ENCODE data around the gene MESP1.

MESP1 gene

DNA sequence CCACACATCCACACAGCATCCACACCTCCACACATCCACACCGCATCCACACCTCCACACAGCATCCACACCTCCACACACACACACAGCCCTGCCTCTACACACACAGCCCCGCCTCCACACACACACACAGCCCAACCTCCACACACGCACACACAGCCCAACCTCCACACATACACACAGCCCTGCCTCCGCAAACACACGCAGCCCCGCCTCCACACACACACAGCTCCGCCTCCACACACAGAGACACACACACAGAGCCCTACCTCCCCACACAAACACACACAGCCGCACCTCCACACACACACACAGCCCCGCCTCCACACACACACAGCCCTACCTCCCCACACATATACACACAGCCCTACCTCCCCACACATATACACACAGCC is 4.7 kb downstream of the MESP1 start:
- 75 to 83% methylated on average over 9 of the region's 9 CpGs for WGBS, 2 experiments
- Histone ChIP-seq H3K9me3 (ENCODE audit: control insufficient read depth, low read length) (no peaks in the 10 kb centered on the region), H3K36me3 (ENCODE audit: control insufficient read depth, insufficient read depth, low read length) (no peaks in the 10 kb centered on the region), H3K27me3 (ENCODE audit: control insufficient read depth, insufficient read depth, low read length, poor library complexity, severe bottlenecking) (peaks cover 69% of the 10 kb centered on the region), H3K4me1 (ENCODE audit: control insufficient read depth, insufficient read depth, low read length) (peaks cover 1% of the 10 kb centered on the region), H3K4me3 (ENCODE audit: insufficient read depth, low read depth, low read length) (no peak overlapping the region), H3K27ac (ENCODE audit: insufficient read depth, low read depth, low read length, poor library complexity, severe bottlenecking) (no peak overlapping the region)

DNA sequence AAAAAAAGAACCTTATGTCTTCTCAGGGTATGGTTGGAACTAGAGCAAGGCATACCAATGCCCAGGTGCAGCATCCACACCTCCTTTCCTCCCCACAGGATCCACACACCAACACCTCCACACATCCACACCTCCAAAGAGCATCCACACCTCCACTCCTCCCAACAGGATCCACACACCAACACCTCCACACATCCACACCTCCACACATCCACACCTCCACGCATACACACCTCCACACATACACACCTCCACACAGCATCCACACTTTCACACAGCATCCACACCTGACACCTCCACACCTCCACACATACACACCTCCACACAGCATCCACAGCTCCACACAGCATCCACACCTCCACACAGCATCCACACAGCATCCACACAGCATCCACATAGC is 5.3 kb downstream of the MESP1 start:
- no peaks in the 10 kb centered on the region for H3K9me3 ChIP-seq (ENCODE audit: control insufficient read depth, low read length)
- no peaks in the 10 kb centered on the region for H3K4me1 ChIP-seq (ENCODE audit: control insufficient read depth, insufficient read depth, low read length)
- 32 to 37% methylated on average over 1 of the region's 1 CpG for WGBS, 2 experiments
- H3K27ac ChIP-seq (ENCODE audit: insufficient read depth, low read depth, low read length, poor library complexity, severe bottlenecking): no peak overlapping the region
- no peaks in the 10 kb centered on the region for H3K36me3 ChIP-seq (ENCODE audit: control insufficient read depth, insufficient read depth, low read length)
- peaks cover 63% of the 10 kb centered on the region for H3K27me3 ChIP-seq (ENCODE audit: control insufficient read depth, insufficient read depth, low read length, poor library complexity, severe bottlenecking)
- no peak overlapping the region for H3K4me3 ChIP-seq (ENCODE audit: insufficient read depth, low read depth, low read length)

DNA sequence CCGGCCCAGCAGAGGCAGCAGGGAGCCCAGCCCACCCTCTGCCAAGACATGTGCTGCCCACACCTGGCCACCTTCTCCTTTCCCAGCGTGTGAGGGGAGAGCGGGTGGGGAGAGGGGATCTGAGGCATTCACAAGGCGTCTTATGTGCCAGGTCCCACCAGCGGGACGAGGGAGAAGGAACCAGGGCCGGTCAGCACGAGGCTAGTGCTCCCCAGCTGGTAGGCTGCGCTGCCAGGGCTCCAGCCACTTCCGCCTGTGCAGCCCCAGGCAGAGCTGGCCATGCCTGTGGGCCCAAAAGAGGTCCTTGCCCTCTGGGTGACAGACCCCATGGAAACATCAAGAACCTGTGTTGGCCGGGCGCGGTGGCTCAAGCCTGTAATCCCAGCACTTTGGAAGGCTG is 5.9 kb downstream of the MESP1 start:
- Histone ChIP-seq H3K9me3 (ENCODE audit: control insufficient read depth, low read length) (no peaks in the 10 kb centered on the region), H3K27me3 (ENCODE audit: control insufficient read depth, insufficient read depth, low read length, poor library complexity, severe bottlenecking) (peaks cover 56% of the 10 kb centered on the region), H3K4me1 (ENCODE audit: control insufficient read depth, insufficient read depth, low read length) (no peaks in the 10 kb centered on the region), H3K4me3 (ENCODE audit: insufficient read depth, low read depth, low read length) (no peak overlapping the region), H3K27ac (ENCODE audit: insufficient read depth, low read depth, low read length, poor library complexity, severe bottlenecking) (no peak overlapping the region), H3K36me3 (ENCODE audit: control insufficient read depth, insufficient read depth, low read length) (no peaks in the 10 kb centered on the region)
- 77 to 82% methylated on average over 13 of the region's 13 CpGs for WGBS, 2 experiments

DNA sequence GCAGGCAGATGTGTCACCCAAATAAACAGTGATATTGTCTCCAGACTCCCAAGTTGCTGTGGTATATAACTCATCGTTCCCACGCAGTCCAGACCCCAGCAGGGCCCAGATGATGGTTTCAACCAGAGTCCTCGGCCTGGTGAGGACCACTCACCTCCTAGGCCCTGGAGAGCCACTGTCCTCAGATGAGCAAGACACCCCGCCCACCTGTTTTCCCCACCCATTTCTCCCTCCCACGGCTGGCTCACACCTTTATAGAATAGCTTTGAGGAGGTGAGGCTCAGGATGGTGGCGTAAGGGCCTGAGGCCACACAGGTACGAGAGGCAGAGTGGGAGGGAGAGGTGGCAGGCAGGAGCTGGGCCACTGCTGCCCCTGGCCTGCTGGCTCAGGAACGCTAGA is 7.5 kb downstream of the MESP1 start:
- Histone ChIP-seq H3K27me3 (ENCODE audit: control insufficient read depth, insufficient read depth, low read length, poor library complexity, severe bottlenecking) (peaks cover 41% of the 10 kb centered on the region), H3K4me3 (ENCODE audit: insufficient read depth, low read depth, low read length) (no peak overlapping the region), H3K27ac (ENCODE audit: insufficient read depth, low read depth, low read length, poor library complexity, severe bottlenecking) (no peak overlapping the region), H3K36me3 (ENCODE audit: control insufficient read depth, insufficient read depth, low read length) (no peaks in the 10 kb centered on the region), H3K9me3 (ENCODE audit: control insufficient read depth, low read length) (no peaks in the 10 kb centered on the region), H3K4me1 (ENCODE audit: control insufficient read depth, insufficient read depth, low read length) (no peaks in the 10 kb centered on the region)
- WGBS, 2 experiments: 87 to 90% methylated on average over 8 of the region's 8 CpGs

DNA sequence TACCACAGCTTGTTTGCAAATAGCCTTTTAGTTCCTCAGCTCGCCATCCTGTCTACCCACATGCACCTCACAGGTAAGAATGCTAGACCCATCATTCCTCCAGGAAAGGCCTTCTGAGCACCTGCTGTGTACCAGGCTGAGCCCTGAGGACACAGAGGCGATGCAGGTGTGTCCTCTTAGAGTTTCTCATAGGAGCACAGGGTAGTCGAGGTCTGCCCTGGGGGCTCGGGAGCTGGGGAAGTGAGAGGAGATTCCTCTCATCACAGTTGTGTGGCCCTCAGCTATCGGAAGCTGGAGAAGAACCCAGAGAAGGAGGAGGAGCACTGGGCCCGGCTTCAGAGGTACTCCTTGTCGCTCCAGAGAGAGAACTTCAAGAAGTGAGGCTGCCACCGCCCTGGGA is 8.0 kb downstream of the MESP1 start:
- Histone ChIP-seq H3K4me1 (ENCODE audit: control insufficient read depth, insufficient read depth, low read length) (no peaks in the 10 kb centered on the region), H3K4me3 (ENCODE audit: insufficient read depth, low read depth, low read length) (no peak overlapping the region), H3K27me3 (ENCODE audit: control insufficient read depth, insufficient read depth, low read length, poor library complexity, severe bottlenecking) (peaks cover 35% of the 10 kb centered on the region), H3K27ac (ENCODE audit: insufficient read depth, low read depth, low read length, poor library complexity, severe bottlenecking) (no peak overlapping the region), H3K36me3 (ENCODE audit: control insufficient read depth, insufficient read depth, low read length) (no peaks in the 10 kb centered on the region), H3K9me3 (ENCODE audit: control insufficient read depth, low read length) (no peaks in the 10 kb centered on the region)
- WGBS, 2 experiments: 88 to 93% methylated on average over 8 of the region's 8 CpGs

DNA sequence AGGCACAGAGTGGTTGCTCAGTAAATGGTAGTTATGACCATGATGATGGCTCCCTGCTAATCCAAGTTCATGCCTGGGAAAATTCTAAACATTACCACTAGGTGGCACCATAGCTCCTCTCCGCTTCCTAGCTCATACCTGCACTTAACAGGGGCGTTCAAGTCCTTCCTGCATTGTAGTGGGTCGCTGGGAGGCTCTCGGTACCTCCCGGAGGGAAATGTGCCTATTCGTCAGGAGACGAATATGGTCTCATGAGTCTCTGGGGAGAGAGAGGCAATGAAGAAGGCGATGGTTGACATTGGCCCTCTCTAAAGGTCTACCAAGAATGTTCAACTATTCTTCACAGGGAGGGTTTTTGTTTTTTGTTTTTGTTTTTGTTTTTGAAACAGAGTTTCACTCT is 10.9 kb downstream of the MESP1 start:
- no peaks in the 10 kb centered on the region for H3K9me3 ChIP-seq (ENCODE audit: control insufficient read depth, low read length)
- peaks cover 7% of the 10 kb centered on the region for H3K27me3 ChIP-seq (ENCODE audit: control insufficient read depth, insufficient read depth, low read length, poor library complexity, severe bottlenecking)
- no peak overlapping the region for H3K4me3 ChIP-seq (ENCODE audit: insufficient read depth, low read depth, low read length)
- no peaks in the 10 kb centered on the region for H3K36me3 ChIP-seq (ENCODE audit: control insufficient read depth, insufficient read depth, low read length)
- no peak overlapping the region for H3K27ac ChIP-seq (ENCODE audit: insufficient read depth, low read depth, low read length, poor library complexity, severe bottlenecking)
- H3K4me1 ChIP-seq (ENCODE audit: control insufficient read depth, insufficient read depth, low read length): no peaks in the 10 kb centered on the region
- WGBS, 2 experiments: 4 to 8% methylated on average over 8 of the region's 8 CpGs

DNA sequence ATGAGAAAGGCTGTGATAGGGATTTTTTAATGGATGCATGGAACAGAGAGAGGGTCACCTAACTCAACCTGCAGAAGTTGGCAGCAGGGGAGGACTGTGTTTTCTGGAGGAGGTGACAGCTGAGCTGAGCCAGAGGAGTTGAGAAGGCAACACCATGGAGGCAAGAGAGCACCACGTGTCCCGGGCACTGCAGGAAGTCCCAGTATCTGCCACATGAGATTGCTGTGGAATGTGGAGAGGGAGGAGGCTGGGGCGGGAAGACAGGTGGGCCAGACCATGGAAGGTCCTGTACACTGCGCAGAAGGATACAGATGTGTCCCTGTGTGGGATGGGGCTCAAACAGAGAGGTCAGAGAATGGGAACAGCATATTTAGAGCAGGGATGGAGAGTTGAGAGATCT is 15.3 kb downstream of the MESP1 start:
- H3K9me3 ChIP-seq (ENCODE audit: control insufficient read depth, low read length): no peaks in the 10 kb centered on the region
- H3K27me3 ChIP-seq (ENCODE audit: control insufficient read depth, insufficient read depth, low read length, poor library complexity, severe bottlenecking): no peaks in the 10 kb centered on the region
- H3K27ac ChIP-seq (ENCODE audit: insufficient read depth, low read depth, low read length, poor library complexity, severe bottlenecking): no peak overlapping the region
- H3K4me1 ChIP-seq (ENCODE audit: control insufficient read depth, insufficient read depth, low read length): no peaks in the 10 kb centered on the region
- H3K4me3 ChIP-seq (ENCODE audit: insufficient read depth, low read depth, low read length): no peak overlapping the region
- H3K36me3 ChIP-seq (ENCODE audit: control insufficient read depth, insufficient read depth, low read length): no peaks in the 10 kb centered on the region
- 70 to 77% methylated on average over 4 of the region's 4 CpGs for WGBS, 2 experiments

DNA sequence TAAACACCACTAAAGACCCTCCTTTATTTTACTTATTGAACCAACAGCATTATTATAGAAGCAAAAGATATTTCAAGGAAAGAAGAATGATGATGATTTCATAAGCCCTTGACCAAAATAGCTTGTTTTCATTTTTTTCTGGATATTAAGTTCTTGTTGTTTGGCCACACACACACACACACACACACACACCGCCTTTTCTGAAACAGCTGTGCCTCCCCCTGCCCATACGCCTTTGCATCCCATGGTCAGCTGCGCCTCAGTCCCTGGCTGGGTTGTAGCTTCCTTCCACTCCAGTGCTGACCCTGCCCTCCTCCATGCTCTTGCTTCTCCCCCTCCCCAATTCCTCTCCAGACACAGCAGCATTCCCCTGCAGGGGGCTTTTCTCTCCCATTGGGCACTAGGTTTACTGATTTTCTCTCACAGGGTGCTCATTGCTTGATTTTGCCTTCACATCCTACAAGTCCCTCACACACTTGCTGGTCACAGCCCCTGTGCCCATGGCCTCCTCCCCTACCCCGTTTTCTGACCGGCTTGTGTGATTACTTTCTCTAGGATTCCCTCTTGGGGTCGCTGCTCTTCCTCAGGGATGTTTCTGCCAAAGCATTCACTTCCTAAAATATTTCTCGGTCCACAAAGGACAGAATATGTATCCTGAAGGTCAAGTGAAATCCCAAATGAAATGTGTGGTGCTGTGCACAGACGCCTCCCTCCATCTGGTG is 18.4 kb downstream of the MESP1 start:
- H3K27ac ChIP-seq (ENCODE audit: insufficient read depth, low read depth, low read length, poor library complexity, severe bottlenecking): no peak overlapping the region
- H3K27me3 ChIP-seq (ENCODE audit: control insufficient read depth, insufficient read depth, low read length, poor library complexity, severe bottlenecking): no peaks in the 10 kb centered on the region
- H3K4me1 ChIP-seq (ENCODE audit: control insufficient read depth, insufficient read depth, low read length): no peaks in the 10 kb centered on the region
- H3K9me3 ChIP-seq (ENCODE audit: control insufficient read depth, low read length): no peaks in the 10 kb centered on the region
- no peak overlapping the region for H3K4me3 ChIP-seq (ENCODE audit: insufficient read depth, low read depth, low read length)
- H3K36me3 ChIP-seq (ENCODE audit: control insufficient read depth, insufficient read depth, low read length): no peaks in the 10 kb centered on the region
- WGBS, 2 experiments: 71 to 78% methylated on average over 8 of the region's 8 CpGs

DNA sequence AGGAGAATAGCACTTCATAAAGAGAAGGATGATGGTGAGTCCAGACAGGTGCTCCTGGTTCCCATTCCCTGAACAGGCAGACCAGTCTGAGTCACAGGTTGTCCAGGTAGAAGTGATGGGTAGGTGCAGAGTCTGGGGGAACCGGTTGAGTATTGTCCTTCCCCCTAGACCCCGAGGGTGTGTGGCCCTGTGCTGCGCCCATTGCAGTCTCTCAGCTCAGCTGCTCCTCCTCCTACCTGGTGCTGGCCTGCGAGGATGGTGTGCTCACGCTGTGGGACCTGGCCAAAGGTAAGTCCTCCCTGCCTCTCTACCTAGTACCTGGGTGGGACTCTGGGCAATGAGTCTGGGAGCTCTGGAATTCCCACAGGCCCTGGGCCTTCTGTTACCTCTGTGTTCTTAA is 19.8 kb downstream of the MESP1 start:
- H3K27ac ChIP-seq (ENCODE audit: insufficient read depth, low read depth, low read length, poor library complexity, severe bottlenecking): no peak overlapping the region
- H3K4me1 ChIP-seq (ENCODE audit: control insufficient read depth, insufficient read depth, low read length): no peaks in the 10 kb centered on the region
- WGBS, 2 experiments: 87 to 92% methylated on average over 5 of the region's 5 CpGs
- no peaks in the 10 kb centered on the region for H3K9me3 ChIP-seq (ENCODE audit: control insufficient read depth, low read length)
- no peaks in the 10 kb centered on the region for H3K27me3 ChIP-seq (ENCODE audit: control insufficient read depth, insufficient read depth, low read length, poor library complexity, severe bottlenecking)
- H3K36me3 ChIP-seq (ENCODE audit: control insufficient read depth, insufficient read depth, low read length): no peaks in the 10 kb centered on the region
- no peak overlapping the region for H3K4me3 ChIP-seq (ENCODE audit: insufficient read depth, low read depth, low read length)

DNA sequence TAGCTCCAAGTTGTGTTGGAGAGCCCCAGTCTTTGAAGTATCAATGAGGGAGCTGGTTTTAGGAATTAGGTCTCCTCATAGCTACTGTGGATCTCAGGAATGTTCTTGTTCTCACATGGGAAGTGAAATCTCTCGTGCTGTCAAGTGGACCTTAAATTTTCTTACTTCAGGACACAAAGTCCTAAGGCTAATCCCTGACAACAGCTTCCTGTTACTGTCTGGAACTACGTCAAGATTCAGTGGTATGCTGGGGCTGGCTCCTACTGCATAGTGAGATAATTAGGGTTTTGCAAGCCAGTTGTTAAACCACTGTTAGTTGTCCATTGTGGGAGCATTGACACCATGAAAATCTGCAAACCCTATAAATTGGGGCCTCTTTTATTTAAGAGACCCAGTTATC is 22.8 kb downstream of the MESP1 start:
- H3K27me3 ChIP-seq (ENCODE audit: control insufficient read depth, insufficient read depth, low read length, poor library complexity, severe bottlenecking): no peaks in the 10 kb centered on the region
- WGBS, 2 experiments: 92 to 96% methylated on average over 2 of the region's 2 CpGs
- no peak overlapping the region for H3K27ac ChIP-seq (ENCODE audit: insufficient read depth, low read depth, low read length, poor library complexity, severe bottlenecking)

DNA sequence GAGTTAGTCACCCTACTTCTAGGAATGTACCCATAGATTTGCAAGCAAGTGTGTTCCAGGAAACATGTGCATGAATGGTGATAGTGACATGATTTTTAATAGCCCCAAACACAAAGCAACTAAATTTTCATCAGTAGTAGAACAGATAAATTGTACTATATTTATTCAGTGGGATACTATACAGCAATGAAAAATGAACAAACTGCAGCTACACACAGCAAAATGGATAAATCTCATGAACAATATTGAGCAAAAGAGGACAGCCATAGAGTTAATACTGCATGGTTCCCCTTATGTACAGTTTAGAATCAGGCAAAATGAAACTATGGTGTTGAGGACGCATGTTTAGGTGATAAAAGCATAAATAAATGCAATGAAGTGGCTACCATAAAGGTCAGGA is 26.0 kb downstream of the MESP1 start:
- WGBS, 2 experiments: 88 to 95% methylated on average over 1 of the region's 1 CpG
- no peaks in the 10 kb centered on the region for H3K9me3 ChIP-seq (ENCODE audit: control insufficient read depth, low read length)
- no peaks in the 10 kb centered on the region for H3K4me1 ChIP-seq (ENCODE audit: control insufficient read depth, insufficient read depth, low read length)
- no peaks in the 10 kb centered on the region for H3K27me3 ChIP-seq (ENCODE audit: control insufficient read depth, insufficient read depth, low read length, poor library complexity, severe bottlenecking)
- no peak overlapping the region for H3K4me3 ChIP-seq (ENCODE audit: insufficient read depth, low read depth, low read length)
- no peak overlapping the region for H3K27ac ChIP-seq (ENCODE audit: insufficient read depth, low read depth, low read length, poor library complexity, severe bottlenecking)
- H3K36me3 ChIP-seq (ENCODE audit: control insufficient read depth, insufficient read depth, low read length): no peaks in the 10 kb centered on the region

More for the DNA sequence above, 22.8 kb downstream of the MESP1 start:
- H3K4me3 ChIP-seq (ENCODE audit: insufficient read depth, low read depth, low read length): no peak overlapping the region
- no peaks in the 10 kb centered on the region for H3K4me1 ChIP-seq (ENCODE audit: control insufficient read depth, insufficient read depth, low read length)
- H3K9me3 ChIP-seq (ENCODE audit: control insufficient read depth, low read length): no peaks in the 10 kb centered on the region
- H3K36me3 ChIP-seq (ENCODE audit: control insufficient read depth, insufficient read depth, low read length): no peaks in the 10 kb centered on the region

Measured in ectodermal cell (in vitro differentiated cells).